ENCODE data around the gene POU2F3. TPM values are rescaled to one million over a fixed set of nuclear protein-coding genes. Genes with fewer than 3 reads are reported as not detected.
A peak's percentile ranks its signal among the peaks of the same experiment; 100 is the strongest.

The POU2F3 gene
- total RNA-seq, 4 donors from 2014 or later, result 0.22 TPM; not detected in 3

GRCh38 chr11:120316880-120317688 is 77.1 kb downstream of the POU2F3 start:
- Histone ChIP-seq H3K4me1 (peaks cover 0 to 16% (median 12%) of the 10 kb centered on the region in 4 donors), H3K36me3 (no peaks in the 10 kb centered on the region), H3K27ac (peak overlapping the region in 3 of 4 donors; percentile 23 to 60 (median 52)), H3K9me3 (no peaks in the 10 kb centered on the region), H3K4me3 (no peak overlapping the region), H3K27me3 (no peaks in the 10 kb centered on the region)
- no peak for TF ChIP-seq CTCF (IDR thresholded peaks at IDR 0.05)
- TF ChIP-seq EP300 (IDR thresholded peaks at IDR 0.05), result peak; percentile 38 to 43
- no peak for TF ChIP-seq POLR2A (IDR thresholded peaks at IDR 0.05)
- WGBS, 2 donors, result 10 to 19% methylated on average over 8 of the region's 8 CpGs
- DNase-seq (ENCODE audit: low spot score in 2 of 2), result peak; percentile 23 to 30

GRCh38 chr11:120317689-120318480 is 77.9 kb downstream of the POU2F3 start:
- TF ChIP-seq POLR2A (IDR thresholded peaks at IDR 0.05), result no peak
- no peak for TF ChIP-seq EP300 (IDR thresholded peaks at IDR 0.05)
- no peak for TF ChIP-seq CTCF (IDR thresholded peaks at IDR 0.05)
- Histone ChIP-seq H3K27ac (peak overlapping the region in 3 of 4 donors; percentile 23 to 60 (median 52)), H3K27me3 (no peaks in the 10 kb centered on the region), H3K4me1 (peaks cover 0 to 16% (median 12%) of the 10 kb centered on the region in 4 donors), H3K9me3 (no peaks in the 10 kb centered on the region), H3K36me3 (no peaks in the 10 kb centered on the region), H3K4me3 (no peak overlapping the region)
- 85 to 91% methylated on average over 10 of the region's 10 CpGs for WGBS, 2 donors
- no peak for DNase-seq (ENCODE audit: low spot score in 2 of 2)

GRCh38 chr11:120318906-120319305 is 79.0 kb downstream of the POU2F3 start:
- Histone ChIP-seq H3K27ac (no peak overlapping the region), H3K36me3 (no peaks in the 10 kb centered on the region), H3K27me3 (no peaks in the 10 kb centered on the region), H3K4me1 (peaks cover 0 to 16% (median 12%) of the 10 kb centered on the region in 4 donors), H3K9me3 (no peaks in the 10 kb centered on the region), H3K4me3 (no peak overlapping the region)
- TF ChIP-seq EP300 (IDR thresholded peaks at IDR 0.05) (no peak), CTCF (IDR thresholded peaks at IDR 0.05) (no peak), POLR2A (IDR thresholded peaks at IDR 0.05) (no peak)
- no peak for DNase-seq (ENCODE audit: low spot score in 2 of 2)
- WGBS, 2 donors, result 81 to 85% methylated on average over 4 of the region's 4 CpGs

- Histone ChIP-seq H3K27me3 (no peaks in the 10 kb centered on the region), H3K4me1 (peaks cover 0 to 26% (median 15%) of the 10 kb centered on the region in 4 donors), H3K36me3 (peaks cover 0 to 5% (median 0%) of the 10 kb centered on the region in 3 donors), H3K9me3 (no peaks in the 10 kb centered on the region), H3K4me3 (peak within 1 kb of the TSS; percentile 59 to 92 (median 71)), H3K27ac (peak within 1 kb of the TSS; percentile 91 to 97 (median 96))
- WGBS, 2 donors, result 1 to 2% methylated on average over 29 to 69 of the region's 84 CpGs
- peak; percentile 33 to 41 for DNase-seq (ENCODE audit: low spot score in 2 of 2)
- TF ChIP-seq POLR2A (IDR thresholded peaks at IDR 0.05), result peak in 1 of 2 donors; percentile 55
- TF ChIP-seq EP300 (IDR thresholded peaks at IDR 0.05), result no peak
- peak in 1 of 5 experiments; percentile 17 for TF ChIP-seq CTCF (IDR thresholded peaks at IDR 0.05)
Measured at GRCh38 chr11:120324932-120325810, 85.2 kb downstream of the POU2F3 start, which contains the start of gene TLCD5. TSS of gene TLCD5 (plus strand) at chr11:120325299. CDS start at chr11:120327442, 2,143 bp downstream.
